Measurements from ENCODE around the gene MAP2K5.

GRCh38 chr15:67680641-67681040 is 138.1 kb downstream of the MAP2K5 start:
- TF ChIP-seq CTCF (IDR thresholded peaks at IDR 0.05; ENCODE audit: low read length) (no peak), EZH2 (IDR thresholded peaks at IDR 0.05; ENCODE audit: borderline replicate concordance, low read length) (no peak)

Measured in OCI-LY1 (cell line).